22Rv1 (cell line): ENCODE measurements around the gene TRERF1.

ENCODE experiments used
- H3K27ac ChIP-seq: fragments of 450-650 bp; 2 replicates; pipeline ENCODE4 v1.5.1; 2017
- CTCF ChIP-seq: fragments of 450-650 bp; IDR thresholded peaks from 2 replicates; pipeline ENCODE4 v1.5.1; 2017; ENCODE audit warnings: mild to moderate bottlenecking
- ZFX ChIP-seq: fragments of 450-650 bp; IDR thresholded peaks from 2 replicates; pipeline ENCODE4 v1.6.1; 2017; ENCODE audit warnings: antibody characterized with exemption, borderline replicate concordance

The TRERF1 gene

DNA sequence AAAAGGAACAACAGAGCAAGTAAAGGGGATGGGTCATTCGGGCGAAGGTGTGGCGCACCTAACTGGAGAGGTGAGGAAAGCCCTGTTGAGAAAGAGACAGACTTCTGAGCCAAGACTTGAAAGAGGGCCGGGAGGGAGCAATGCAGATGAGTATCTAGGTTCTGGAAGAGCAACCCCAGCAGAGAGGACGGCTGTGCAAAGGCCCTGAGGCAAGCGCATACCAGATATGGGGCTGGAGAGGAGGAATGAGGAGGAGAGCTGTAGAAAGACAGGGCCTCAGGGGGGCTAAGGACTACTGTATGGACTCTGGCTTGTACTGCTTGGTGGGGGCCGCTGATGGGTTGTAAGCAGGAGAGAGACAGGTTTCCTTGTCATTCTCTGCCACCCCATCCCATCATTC is 21.9 kb downstream of the TRERF1 start:
- H3K27ac ChIP-seq = no peak overlapping the region

DNA sequence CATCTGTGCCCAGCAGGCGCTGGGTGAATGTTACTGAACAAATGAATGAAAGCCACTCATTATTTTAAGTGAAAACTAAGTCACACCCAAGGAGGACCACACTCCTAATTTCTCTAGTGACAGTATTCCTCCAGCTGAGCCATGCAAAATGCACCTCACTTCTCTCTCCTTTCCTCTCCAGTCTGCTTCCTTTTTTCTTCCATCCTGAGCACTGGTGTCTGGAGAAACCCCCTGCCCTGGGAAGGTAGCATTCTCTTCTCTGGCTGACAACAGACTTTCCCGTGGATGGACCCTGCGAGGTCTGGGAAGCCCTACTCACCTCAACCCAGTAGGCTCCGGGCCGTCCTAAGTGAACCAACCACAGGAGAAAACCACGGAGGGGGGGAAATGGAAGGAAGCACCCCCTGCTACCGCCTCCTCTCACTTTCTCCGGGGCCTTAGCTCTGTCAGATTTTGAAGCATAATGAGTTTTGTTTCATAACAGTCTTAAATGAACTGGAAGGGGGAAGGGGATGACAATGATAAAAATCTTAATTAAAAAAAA is 22.6 kb downstream of the TRERF1 start:
- TF ChIP-seq CTCF (no peak), ZFX (no peak)
- H3K27ac ChIP-seq = no peak overlapping the region

More for the DNA sequence above, 21.9 kb downstream of the TRERF1 start:
- TF ChIP-seq ZFX = no peak
- no peak for TF ChIP-seq CTCF

- TF ChIP-seq CTCF (no peak), ZFX (no peak)
- no peak overlapping the region for H3K27ac ChIP-seq
Observed at GRCh38 chr6:42428326-42429041, 23.2 kb downstream of the TRERF1 start.

DNA sequence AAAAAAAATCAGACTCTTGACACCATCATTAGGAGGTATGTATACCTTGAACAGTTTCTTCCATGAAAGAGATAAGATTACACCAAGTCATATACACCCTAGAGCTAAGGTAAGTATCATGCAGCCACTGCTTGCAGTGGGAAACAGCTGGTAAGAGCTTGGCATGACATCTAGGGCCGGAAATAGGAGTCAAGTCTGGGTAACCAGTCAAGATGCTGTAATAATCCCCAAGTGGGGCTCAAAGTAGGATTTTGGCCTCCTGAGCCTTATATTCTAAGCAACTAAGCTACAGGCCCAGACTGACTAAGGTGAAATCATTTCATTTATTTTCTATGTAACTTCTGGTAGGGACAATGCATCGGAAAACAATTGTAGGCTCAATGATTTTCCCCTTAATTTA is 23.9 kb downstream of the TRERF1 start:
- TF ChIP-seq ZFX (no peak), CTCF (no peak)
- no peak overlapping the region for H3K27ac ChIP-seq

DNA sequence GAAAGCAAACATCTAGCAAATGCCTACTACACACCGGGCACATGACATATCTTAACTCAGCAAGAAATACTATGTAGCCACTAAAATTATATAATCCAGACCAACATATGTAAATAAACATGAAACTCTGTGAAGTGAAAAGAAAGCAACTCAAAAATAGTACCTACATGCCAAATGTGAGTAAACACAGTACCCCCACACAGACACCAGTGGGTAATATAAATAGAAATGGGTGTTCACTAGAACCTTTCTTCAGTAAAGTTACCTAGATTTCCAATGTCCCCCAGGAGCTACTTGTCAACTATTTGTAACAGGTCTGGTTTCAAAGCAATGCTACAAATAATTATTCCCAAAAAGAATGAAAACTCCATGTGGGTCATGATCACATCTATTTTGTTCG is 25.5 kb downstream of the TRERF1 start:
- H3K27ac ChIP-seq = no peak overlapping the region
- TF ChIP-seq ZFX (no peak), CTCF (no peak)

DNA sequence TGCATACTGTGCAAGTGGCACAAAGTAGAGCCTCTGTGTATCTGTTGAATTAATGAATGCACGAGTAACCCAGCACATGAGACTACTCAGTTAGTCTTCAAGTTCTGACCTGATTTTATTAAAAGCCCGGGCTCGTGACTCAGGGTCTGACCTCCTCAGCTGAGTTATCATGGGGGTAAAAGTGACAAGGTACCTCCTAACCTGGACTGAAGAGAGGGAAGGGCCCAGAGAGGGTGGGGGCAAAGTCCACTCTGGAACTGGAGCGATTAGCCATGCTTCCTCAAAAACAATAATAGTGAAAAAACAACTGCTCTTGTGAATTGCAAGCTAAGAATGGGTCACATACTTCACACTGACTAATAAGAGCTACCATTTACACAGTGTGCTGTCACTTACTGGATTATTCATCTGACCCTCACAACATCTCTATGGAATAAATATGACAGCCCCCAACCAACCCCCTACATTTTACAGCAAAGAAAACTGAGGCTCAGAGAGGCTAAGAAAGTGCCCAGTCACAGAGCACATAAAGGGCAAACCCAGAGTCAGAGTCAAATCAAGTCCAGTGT is 26.7 kb downstream of the TRERF1 start:
- H3K27ac ChIP-seq = no peak overlapping the region
- TF ChIP-seq CTCF = no peak

GRCh38 chr6:42423244-42423643 is 28.5 kb downstream of the TRERF1 start:
- no peak overlapping the region for H3K27ac ChIP-seq
- TF ChIP-seq CTCF (no peak), ZFX (no peak)
